ENCODE results near the gene ATP5F1A.
A peak's percentile ranks its signal among the peaks of the same experiment; 100 is the strongest.
"Not testable (repeated sequence)": the region's sequence is repeated elsewhere in the genome, so short reads cannot be mapped to it uniquely, and the experiment has no call there.

ATP5F1A gene

GRCh38 chr18:46072959-46073358 lies 25.1 kb downstream of the ATP5F1A start:
- no peak for DNase-seq

DNA sequence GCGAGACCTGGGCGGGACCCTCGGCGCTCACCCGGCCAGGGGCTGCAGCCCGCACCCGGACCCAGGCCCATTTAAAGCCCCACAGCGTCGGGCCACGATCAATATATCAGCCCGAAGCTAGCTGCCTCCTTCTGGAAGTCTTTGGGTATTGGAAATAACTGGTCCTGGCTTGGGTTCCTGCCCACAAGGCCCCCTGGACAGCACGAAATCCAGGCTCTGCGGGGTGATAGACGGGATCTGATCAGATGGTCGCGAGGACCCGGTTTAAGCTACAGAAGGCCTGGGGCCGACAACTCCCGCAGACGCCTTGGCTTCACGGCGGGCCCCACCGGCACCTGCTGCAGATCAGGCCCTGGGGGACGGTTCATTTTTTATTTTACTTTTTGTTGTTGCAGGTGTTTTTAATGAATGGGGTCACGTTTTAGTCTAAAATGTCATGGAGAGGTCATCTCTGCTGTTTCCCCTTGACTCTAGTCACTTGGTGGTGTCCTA lies 25.7 kb downstream of the ATP5F1A start:
- DNase-seq: no peak

- DNase-seq: peak; percentile 54 to 63
These were observed 26.3 kb downstream of the ATP5F1A start, which contains the start of gene PSTPIP2 for GRCh38 chr18:46071653-46072375. PSTPIP2 (minus strand) TSS chr18:46072260; CDS start chr18:46072188, 72 bp downstream.

GRCh38 chr18:46070815-46071652 lies 27.1 kb downstream of the ATP5F1A start:
- peak in 1 of 2 donors; percentile 20 for DNase-seq

- no peak for DNase-seq
These were observed 27.9 kb downstream of the ATP5F1A start for GRCh38 chr18:46070232-46070631.

- no peak for DNase-seq
These were observed 28.6 kb downstream of the ATP5F1A start for GRCh38 chr18:46069524-46069923.

GRCh38 chr18:46068763-46069162 lies 29.3 kb downstream of the ATP5F1A start:
- DNase-seq: no peak

DNA sequence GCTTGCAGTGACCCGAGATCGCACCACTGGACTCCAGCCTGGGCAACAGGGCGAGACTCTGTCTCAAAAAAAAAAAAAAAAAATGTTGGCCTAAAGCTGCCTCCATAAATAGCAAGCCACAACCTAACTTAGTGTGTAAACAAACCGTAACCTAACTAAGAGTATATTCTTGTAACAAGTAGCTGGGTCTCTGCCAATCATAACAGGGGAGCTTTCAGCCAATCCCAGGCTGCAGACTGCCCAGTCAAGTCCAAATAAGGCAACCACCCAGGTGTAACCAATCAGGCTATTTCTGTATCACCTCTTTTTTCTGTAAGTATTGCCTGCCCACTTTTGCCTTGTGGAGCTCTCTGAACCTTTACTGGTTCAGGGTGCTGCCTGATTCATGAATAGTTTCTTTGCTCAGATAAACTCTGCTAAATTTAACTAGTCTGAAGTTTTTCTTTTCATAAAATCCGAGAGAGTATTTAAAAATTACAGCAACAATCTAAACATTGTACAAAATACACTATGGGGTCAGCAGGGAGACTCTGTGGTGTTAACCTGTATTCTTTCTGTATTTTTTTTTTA lies 30.6 kb downstream of the ATP5F1A start:
- no peak for DNase-seq

DNA sequence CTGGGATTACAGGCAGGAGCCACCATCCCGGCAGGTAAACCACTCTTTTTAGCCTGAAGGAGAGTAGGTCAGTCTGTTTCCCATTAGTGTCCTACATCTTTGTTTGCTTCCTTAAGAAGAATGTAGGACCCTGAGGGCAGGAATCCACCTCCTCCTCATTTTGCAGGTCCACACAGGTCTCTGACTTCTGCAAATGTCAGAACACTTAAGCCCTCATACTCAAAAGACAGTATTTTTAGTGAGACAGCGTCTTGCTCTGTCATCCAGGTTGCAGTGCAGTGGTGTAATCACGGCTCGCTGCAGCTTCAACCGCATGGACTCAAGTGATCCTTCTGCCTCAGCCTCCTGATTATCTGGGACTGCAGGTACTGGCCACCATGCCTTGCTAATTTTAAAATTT lies 35.3 kb downstream of the ATP5F1A start:
- no peak for DNase-seq

DNA sequence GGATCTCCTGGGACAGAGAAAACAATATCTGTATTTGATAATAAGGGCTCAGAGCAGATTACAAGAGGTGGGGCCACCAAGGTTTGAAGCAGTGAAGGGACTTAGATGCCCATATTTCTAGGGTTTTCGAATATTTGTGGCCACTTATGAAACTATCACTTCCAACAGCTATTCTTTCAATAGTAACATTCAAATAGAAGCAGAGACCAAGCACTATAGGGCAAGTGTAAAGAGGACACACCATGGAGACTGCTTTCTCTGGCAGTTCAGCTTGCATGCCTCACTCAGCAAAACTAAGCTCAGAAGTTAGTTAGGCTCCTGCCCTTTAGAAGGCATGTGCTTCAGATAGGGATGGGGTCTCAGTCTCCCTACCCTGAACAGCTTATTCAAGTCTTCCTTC lies 36.3 kb downstream of the ATP5F1A start:
- DNase-seq: no peak

DNA sequence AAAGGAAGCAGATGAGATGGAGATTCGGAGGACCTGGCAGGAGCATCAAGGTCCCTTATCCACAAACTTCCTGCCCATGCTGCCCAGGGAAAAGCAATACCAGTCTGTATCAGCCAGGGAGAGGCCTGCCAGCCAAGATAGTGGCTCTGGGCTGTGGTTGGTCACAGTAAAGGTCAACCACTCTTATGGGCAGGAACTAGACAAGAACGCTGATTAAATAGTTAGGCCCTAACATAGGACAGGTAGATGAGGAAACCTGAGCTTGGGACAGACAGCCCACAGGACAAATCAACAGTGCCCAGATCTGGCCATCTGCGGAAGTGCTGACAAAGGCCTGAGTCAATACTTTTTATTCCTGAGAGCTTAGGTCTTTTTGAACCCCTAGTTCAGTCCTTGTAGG lies 36.7 kb downstream of the ATP5F1A start:
- DNase-seq: no peak

GRCh38 chr18:46060359-46060841 lies 37.7 kb downstream of the ATP5F1A start:
- DNase-seq: no peak

GRCh38 chr18:46055838-46056230 lies 42.3 kb downstream of the ATP5F1A start:
- DNase-seq: no peak

- DNase-seq: no peak
These were observed 42.9 kb downstream of the ATP5F1A start for GRCh38 chr18:46054956-46055837.

DNA sequence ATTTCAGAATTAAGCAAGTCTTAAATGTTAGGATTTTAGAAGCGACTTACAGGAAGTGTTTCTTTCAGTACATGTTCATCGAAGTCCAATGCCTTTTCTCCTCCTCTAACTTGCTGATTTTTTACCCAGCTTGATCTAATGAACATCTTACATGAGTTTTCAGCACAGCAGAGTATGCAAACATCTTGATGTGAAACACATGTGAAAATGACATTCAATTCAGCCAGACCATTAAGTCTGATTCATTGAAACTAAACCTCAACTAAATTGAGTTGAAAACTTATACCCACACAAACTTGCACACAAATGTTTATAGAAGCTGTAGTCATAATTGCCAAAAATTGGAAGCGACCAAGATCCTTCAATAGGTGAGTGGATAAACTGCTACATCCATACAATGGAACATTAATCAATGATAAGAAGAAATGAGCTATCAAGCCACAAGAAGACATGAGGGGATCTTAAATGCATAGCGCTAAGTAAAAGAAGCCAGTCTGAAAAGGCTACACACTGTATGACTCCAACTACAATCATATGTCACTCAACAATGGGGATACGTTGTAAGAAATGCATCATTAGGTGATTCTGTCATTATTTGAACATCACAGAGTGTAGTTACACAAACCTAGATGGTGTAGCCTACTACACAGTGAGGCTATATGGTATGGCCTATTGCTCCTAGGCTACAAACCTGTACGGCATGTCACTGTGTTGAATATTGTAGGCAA lies 44.6 kb downstream of the ATP5F1A start:
- no peak for DNase-seq

- no peak for DNase-seq
These were observed 46.2 kb downstream of the ATP5F1A start for GRCh38 chr18:46051731-46052461.

GRCh38 chr18:46050268-46050667 lies 47.8 kb downstream of the ATP5F1A start:
- DNase-seq: no peak

- DNase-seq: no peak
These were observed 49.5 kb downstream of the ATP5F1A start for GRCh38 chr18:46048641-46049040.

DNA sequence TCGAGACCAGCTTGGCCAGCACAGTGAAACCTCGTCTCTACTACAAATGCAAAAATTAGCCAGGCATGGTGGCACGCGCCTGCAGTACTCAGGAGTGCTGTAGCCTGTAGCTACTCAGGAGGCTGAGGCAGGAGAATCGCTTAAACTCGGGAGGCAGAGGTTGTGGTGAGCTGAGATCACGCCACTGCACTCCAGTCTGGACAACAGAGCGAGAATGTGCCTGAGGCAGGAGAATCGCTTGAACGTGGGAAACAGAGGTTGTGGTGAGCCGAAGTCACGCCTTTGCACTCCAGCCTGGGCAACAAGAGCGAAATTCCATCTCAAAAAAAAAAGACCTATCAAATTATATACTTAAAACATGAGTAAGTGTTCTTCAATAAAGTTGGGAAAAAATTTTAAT lies 50.7 kb downstream of the ATP5F1A start:
- DNase-seq: not testable (repeated sequence)

DNA sequence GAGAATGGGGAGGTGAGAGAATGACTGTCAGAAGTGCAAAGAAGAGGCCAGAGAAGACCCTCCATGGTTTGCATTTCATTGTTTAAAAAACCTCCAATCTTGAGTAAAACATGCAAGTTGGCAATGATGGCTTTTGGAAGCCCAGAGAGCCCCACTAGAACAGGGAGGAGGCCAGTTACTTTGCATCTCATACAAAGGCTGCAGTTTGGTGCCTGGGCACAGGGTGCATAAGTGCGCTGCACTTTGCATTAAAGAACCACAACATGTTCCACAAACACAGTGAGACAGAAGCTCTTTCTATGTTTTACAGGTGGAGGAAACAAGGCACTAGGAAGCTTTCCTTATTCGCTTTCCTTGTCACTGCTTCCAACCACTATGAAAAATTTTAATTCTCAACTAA lies 51.4 kb downstream of the ATP5F1A start:
- no peak for DNase-seq

DNA sequence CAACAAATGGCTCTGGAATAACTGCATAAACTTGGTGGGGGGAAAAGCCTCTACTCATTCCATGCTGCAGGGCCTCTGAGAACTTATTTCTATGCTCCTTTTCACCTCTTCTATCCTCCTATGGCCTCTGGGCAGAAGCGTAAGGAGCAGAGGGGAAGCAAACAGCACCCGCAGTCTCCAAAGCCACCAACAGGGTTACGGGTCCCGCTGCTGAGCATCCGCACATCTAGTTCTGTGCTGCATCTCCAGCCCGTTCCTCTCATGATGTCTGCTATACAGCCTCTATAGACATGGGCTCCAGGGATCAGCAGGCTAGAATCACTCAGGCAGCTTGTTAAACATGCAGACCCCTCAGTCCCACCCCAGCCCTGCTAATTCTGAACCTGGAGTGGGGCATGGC lies 52.0 kb downstream of the ATP5F1A start:
- DNase-seq: no peak

Data from stimulated activated CD4-positive, alpha-beta T cell treated with anti-CD3 and anti-CD28 coated beads, Interleukin-2, amount 100 ng/mL, for 48 hours (primary cell).